GM18499 (cell line): ENCODE data around the gene ABCC1.
"Not testable (repeated sequence)": the region's sequence is repeated elsewhere in the genome, so short reads cannot be mapped to it uniquely, and the experiment has no call there.

Source experiments
- ATAC-seq: cut with Tn5 transposase; IDR thresholded peaks from one replicate; pipeline ENCODE4 v1.9.1; 2021; ENCODE audit warnings: moderate number of reproducible peaks; ENCODE audit not compliant: insufficient read depth, unreplicated experiment

The ABCC1 gene

DNA sequence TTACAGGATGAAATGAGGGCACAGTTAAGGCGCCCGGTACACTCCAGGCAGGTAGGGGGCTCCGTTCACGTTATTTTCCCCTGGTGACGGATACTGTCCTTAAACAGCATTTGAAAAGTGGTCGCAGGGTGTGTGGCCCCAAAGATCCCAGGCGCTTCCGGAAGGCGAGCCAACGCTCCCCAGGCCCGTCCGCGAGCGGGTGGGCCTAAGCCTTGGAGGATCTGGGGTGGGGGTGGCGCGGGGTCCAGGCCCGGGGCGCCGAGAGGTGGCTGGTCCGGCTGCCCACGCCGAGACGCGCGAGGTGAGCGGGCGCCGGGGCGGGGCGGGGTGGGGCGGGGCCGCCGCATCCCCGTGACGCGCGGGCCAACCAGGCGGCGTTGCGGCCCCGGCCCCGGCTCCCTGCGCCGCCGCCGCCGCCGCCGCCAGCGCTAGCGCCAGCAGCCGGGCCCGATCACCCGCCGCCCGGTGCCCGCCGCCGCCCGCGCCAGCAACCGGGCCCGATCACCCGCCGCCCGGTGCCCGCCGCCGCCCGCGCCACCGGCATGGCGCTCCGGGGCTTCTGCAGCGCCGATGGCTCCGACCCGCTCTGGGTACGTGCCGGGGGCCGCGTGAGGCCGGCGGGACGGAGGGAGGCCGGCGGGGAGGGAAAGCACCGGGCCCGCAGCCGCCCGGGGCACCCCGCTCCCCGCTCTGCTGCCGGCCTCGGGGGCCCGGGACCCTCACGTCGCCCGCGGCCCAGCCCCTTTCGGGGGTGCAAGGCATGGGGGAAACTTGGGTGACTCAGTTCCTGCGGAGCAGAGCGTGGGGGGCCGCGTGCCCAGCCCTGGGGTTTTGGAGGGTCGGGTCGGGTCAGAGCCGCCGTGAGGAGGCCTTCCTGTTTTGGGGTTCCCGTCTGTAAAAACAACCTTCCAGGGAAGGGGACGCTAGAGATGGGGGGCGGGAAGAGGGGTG, at the start of gene ABCC1:
ABCC1 (plus strand) TSS at position 407 of the 951 bp plus-strand sequence; CDS start at position 543, 136 bp downstream.
- no peak for ATAC-seq

- ATAC-seq = no peak
Measured at GRCh38 chr16:15900357-15900756, 49.1 kb upstream of the ABCC1 start.

GRCh38 chr16:15900901-15901500, 48.4 kb upstream of the ABCC1 start:
- no peak for ATAC-seq

DNA sequence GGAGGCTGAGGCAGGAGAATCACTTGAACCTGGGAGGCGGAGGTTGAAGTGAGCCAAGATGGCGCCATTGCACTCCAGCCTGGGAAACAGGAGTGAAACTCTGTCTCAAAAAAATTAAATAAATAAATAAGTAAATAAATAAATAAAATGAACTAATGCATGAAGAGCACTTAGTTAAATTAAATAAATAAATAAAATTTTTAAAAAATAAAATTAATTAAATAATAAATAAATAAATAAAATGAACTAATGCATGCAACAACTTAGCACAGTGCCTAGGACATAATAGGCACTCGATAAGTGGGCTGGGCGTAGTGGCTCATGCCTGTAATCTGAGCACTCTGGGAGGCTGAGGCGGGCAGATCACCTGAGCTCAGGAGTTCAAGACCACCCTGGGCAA, 45.5 kb upstream of the ABCC1 start:
- no peak for ATAC-seq

GRCh38 chr16:15906439-15906838, 43.0 kb upstream of the ABCC1 start:
- no peak for ATAC-seq

DNA sequence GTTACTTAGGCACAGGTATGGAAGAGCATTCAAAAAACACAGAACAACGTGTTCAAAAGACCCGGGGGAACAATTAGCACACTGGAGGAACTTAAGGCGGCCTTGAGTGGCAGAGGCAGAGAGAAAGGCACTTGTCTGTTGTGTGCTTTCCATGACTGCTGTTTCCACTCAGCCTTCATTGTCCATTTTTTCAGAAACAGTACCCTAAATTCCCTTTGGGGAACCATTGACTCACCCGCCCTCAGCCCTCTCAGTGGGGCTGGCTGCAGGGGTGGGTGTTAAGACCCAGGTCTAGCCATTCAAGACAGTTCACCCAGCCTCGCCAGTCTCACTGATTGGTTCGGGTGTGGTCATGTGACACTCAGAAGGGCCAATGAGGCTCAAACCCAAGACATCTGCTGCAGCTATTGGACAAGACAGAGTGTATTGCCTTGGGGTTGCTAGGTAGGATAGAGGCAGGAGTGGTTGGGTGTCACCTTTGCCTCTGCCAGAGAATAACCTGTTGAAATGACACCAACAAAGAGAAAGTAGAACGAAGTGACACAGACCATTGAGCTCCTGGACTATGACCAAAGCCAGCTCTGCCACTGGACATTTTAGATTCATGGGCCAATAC, 41.4 kb upstream of the ABCC1 start:
- ATAC-seq = peak; percentile 93

- no peak for ATAC-seq
Measured at GRCh38 chr16:15911198-15911597, 38.2 kb upstream of the ABCC1 start.

GRCh38 chr16:15913046-15913698, 36.2 kb upstream of the ABCC1 start:
- ATAC-seq = no peak

GRCh38 chr16:15915555-15916081, 33.8 kb upstream of the ABCC1 start:
- no peak for ATAC-seq

DNA sequence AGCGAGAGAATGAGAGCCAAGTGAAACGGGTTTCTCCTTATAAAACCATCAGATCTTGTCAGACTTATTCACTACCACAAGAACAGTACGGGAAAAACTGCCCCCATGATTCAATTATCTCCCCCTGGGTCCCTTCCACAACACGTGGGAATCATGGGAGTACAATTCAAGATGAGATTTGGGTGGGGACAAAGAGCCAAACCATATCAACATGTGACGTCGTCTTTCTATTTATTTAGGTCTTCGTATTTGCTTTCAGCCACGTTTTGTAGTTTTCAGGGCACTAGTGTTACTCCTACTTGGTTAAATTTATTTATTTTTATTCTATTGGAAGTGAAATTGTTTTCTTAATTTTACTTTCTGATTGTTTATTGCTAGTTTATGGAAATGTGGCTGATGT, 33.1 kb upstream of the ABCC1 start:
- no peak for ATAC-seq

GRCh38 chr16:15918314-15918713, 31.1 kb upstream of the ABCC1 start:
- ATAC-seq = not testable (repeated sequence)

GRCh38 chr16:15919331-15919730, 30.1 kb upstream of the ABCC1 start:
- ATAC-seq = no peak

- ATAC-seq = no peak
Measured at GRCh38 chr16:15924996-15925395, 24.4 kb upstream of the ABCC1 start.

DNA sequence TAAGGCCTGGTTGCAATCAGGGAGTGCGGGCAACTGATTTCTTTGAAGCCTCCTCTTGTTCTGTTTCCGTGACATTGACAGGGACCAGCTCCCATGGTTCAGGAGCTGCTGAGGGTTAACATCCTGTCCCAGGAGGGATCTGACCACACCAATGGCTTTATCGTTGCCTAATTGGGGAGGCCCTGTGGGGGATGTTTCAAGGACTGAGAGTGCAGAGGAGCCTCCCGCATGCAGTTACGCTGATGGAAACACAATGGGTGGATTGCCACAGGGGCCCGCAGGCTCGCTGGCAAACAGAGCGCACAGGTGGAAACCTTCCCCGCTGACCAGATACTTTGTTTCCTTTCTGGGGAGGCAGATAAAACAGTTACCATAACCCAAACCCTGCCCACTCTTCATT, 23.8 kb upstream of the ABCC1 start:
- ATAC-seq = no peak

DNA sequence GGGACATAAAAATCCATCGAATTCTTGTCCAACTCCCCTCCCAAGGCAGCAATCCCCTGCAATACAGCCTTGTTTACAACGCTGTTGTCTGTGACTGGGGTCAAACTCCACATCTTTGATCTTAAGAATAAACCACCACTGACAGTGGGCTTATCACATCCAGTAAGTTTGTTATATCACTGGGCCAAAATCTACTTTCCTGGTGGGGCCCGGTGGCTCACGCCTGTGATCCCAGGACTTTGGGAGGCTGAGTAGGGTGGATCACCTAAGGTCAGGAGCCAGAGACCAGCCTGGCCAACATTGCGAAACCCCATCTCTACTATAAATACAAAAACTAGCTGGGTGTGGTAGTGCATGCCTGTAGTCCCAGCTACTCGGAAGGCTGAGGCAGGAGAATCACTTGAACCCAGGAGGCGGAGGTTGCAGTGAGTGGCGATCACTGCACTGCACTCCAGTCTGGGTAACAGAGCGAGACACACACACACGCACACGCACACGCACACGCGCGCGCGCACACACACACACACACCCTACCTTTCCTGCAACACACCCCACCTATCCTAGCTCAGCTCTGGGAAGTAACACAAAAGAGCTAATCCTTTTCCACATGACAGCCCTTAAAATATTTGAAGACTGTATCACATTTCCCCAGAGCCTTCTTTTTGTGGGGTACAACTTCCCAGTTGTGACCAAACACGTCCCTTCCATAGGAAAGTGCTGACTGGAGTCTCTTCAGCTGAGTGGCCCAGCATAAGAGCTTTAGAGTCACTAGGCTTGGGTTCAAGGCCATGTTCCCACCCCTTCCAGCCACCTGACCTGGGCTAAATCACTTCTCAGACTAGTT, 20.9 kb upstream of the ABCC1 start:
- no peak for ATAC-seq

- ATAC-seq = no peak
Measured at GRCh38 chr16:15932939-15933338, 16.5 kb upstream of the ABCC1 start.

DNA sequence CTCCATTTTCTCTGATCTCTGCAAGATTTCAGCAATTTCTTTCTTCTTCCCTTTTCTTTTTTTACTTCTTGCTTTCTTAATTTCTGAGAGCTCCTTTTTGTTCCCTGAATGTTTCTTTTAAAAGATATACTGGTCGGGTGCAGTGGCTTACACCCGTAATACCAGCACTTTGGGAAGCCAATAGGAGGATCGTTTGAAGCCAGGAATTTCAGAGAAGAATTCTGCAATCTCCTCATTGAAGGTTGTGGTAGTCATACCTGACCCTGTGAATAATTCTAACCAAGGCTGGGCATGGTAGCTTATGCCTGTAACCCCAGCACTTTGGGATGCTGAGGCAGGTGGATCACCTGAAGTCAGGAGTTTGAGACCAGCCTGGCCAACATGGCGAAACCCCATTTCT, 15.6 kb upstream of the ABCC1 start:
- no peak for ATAC-seq

DNA sequence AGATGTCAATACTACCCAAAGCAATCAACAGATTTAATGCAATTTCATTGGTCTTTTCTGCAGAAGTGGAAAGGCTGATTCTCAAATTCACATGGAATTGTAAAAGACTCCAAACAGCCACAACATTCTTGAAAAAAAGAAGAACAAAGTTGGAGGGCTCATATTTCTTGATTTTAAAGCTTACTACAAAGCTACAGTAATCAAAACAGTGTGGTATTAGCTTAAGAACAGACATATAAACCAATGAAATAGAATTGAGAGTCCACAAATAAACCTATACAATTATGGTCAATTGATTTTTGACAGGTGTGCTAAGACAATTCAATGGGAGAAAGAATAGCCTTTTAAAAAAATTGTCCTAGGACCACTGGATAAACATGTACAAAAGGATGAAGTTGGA, 14.4 kb upstream of the ABCC1 start:
- no peak for ATAC-seq

DNA sequence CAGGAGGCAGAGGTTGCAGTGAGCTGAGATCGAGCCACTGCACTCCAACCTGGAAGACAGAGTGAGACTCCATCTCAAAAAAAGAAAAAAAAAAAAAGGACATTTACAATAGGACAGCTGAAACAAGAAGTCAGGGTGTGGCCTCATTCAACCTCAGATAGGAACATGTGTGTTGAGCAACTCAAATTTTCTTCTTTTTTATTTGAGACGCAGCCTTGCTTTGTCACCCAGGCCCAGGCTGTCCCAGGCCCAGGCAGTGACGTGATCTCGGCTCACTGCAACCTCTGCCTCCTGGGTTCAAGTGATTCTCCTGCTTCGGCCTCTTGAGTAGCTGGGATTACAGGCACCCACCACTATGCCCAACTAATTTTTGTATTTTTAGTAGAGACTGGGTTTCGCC, 12.6 kb upstream of the ABCC1 start:
- not testable (repeated sequence) for ATAC-seq
